GM19468 (cell line): ENCODE results near the gene EFNA4.
"Not testable (repeated sequence)": the region's sequence is repeated elsewhere in the genome, so short reads cannot be mapped to it uniquely, and the experiment has no call there.

Experiments
- ATAC-seq: cut with Tn5 transposase; IDR thresholded peaks from one replicate; pipeline ENCODE4 v1.9.1; 2021; ENCODE audit warnings: mild to moderate bottlenecking, moderate library complexity, moderate number of reproducible peaks; ENCODE audit not compliant: unreplicated experiment; ENCODE audit errors: extremely low read depth

Gene EFNA4

DNA sequence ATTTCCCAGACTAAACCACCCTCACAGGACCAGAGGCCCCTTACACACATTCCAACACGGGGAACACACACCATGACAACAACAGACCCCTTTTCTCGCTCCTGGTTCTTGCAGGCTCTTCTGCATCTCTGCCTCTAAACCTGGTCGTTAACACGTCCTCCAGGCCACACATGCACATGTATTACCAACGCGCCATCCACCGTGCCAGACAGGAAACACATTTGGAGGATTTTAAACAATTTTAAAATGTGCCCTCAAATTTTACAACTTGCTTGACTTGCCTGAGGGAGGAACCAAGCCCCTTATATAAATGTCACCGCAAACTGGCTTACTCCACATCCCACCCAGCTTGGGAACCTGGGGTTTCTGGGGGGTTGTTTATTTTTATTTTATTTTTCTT lies 47.3 kb downstream of the EFNA4 start:
- no peak for ATAC-seq

- ATAC-seq, result no peak
These were observed 50.0 kb downstream of the EFNA4 start for GRCh38 chr1:155113450-155113980.

DNA sequence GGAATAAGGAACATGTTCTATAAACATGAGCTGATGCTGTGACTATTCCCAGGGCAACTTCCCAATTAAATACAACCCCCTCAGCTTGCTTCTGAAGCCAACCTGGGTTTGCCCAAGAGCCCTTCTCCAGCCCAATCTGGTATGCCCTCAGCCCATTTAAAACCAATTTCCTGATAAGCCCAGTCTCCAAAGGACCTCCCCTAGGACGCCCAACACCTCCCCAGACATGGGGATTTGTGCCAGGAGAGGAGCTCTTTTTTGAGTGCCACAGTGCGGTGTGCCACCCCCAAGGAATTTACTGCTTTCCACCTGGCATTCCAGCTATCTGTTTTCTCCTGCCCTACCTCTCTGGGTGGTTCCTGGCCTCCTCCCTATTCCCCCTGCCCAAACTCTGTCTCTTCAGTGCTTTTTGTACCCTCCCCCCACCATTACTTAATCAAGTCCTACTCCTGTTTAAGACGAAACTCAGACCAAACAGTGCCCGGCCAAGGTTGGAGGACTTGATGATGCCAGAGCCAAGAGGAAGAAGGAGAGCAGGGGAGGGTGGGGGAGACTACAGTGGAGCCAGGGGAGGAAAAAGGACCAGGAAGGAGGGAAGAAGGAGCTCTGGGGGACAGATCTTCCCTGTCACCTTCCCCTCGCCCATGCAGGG lies 52.7 kb downstream of the EFNA4 start:
- no peak for ATAC-seq

DNA sequence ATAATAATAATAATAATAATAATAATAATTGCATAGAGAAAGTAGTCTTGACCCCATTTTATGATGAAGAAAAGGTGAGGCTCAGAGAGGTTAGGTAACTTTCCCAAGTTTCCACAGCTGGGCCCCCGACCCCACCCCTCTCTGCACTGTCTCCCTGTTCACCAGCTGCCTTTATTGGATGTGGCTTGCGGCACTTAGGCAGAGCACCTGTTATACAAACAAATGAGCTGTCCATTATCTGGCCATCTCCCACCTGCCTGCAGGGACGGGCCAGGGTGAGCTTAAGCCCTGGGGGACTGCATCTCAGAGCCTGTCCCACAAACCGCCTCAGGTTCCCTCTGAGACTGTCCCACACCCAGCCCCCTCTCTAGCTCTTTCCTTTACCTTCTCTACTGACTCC lies 54.1 kb downstream of the EFNA4 start:
- no peak for ATAC-seq

DNA sequence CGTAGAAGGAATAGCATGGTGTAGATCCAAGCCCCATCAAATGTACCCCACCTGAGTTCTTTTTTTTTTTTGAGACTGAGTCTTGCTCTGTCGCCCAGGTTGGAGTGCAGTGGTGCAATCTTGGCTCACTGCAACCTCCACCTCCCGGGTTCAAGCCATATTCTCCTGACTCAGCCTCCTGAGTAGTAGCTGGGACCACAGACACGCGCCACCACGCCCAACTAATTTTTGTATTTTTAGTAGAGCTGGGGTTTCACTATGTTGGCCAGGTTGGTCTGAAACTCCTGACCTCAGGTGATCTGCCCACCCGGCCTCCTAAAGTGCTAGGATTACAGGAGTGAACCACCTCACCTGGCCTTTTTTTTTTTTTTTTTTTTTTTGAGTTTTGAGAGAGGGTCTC lies 54.5 kb downstream of the EFNA4 start:
- not testable (repeated sequence) for ATAC-seq
